ENCODE data around the gene EIF2S1. TPM values are rescaled to one million over a fixed set of nuclear protein-coding genes. Genes with fewer than 3 reads are reported as not detected.

EIF2S1 gene
- total RNA-seq, 1 donor from 2014 or later, result 88.3 TPM

GRCh38 chr14:67373347-67373746 is 13.2 kb downstream of the EIF2S1 start:
- H3K4me3 Mint-ChIP-seq (ENCODE audit: unreplicated experiment), result no peak overlapping the region
- no peak overlapping the region for H3K27ac Mint-ChIP-seq (ENCODE audit: unreplicated experiment)
- TF ChIP-seq, protein P1, sequence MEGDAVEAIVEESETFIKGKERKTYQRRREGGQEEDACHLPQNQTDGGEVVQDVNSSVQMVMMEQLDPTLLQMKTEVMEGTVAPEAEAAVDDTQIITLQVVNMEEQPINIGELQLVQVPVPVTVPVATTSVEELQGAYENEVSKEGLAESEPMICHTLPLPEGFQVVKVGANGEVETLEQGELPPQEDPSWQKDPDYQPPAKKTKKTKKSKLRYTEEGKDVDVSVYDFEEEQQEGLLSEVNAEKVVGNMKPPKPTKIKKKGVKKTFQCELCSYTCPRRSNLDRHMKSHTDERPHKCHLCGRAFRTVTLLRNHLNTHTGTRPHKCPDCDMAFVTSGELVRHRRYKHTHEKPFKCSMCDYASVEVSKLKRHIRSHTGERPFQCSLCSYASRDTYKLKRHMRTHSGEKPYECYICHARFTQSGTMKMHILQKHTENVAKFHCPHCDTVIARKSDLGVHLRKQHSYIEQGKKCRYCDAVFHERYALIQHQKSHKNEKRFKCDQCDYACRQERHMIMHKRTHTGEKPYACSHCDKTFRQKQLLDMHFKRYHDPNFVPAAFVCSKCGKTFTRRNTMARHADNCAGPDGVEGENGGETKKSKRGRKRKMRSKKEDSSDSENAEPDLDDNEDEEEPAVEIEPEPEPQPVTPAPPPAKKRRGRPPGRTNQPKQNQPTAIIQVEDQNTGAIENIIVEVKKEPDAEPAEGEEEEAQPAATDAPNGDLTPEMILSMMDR (IDR thresholded peaks at IDR 0.05), result no peak
- H3K27me3 Mint-ChIP-seq (ENCODE audit: low read depth), result no peaks in the 10 kb centered on the region
- no peak for DNase-seq (ENCODE audit: low spot score)
- no peaks in the 10 kb centered on the region for H3K4me1 Mint-ChIP-seq (ENCODE audit: low read depth)
- peaks cover 26% of the 10 kb centered on the region for H3K36me3 Mint-ChIP-seq (ENCODE audit: low read depth)
- H3K9me3 Mint-ChIP-seq (ENCODE audit: low read depth), result no peaks in the 10 kb centered on the region

GRCh38 chr14:67377916-67378315 is 17.8 kb downstream of the EIF2S1 start:
- peaks cover 36% of the 10 kb centered on the region for H3K36me3 Mint-ChIP-seq (ENCODE audit: low read depth)
- H3K27me3 Mint-ChIP-seq (ENCODE audit: low read depth), result no peaks in the 10 kb centered on the region
- H3K9me3 Mint-ChIP-seq (ENCODE audit: low read depth), result no peaks in the 10 kb centered on the region
- DNase-seq (ENCODE audit: low spot score), result no peak
- H3K4me1 Mint-ChIP-seq (ENCODE audit: low read depth), result no peaks in the 10 kb centered on the region
- H3K4me3 Mint-ChIP-seq (ENCODE audit: unreplicated experiment), result no peak overlapping the region
- TF ChIP-seq, protein P1 (IDR thresholded peaks at IDR 0.05), result no peak
- H3K27ac Mint-ChIP-seq (ENCODE audit: unreplicated experiment), result no peak overlapping the region

GRCh38 chr14:67385120-67385519 is 25.0 kb downstream of the EIF2S1 start:
- Mint-ChIP-seq H3K9me3 (ENCODE audit: low read depth) (no peaks in the 10 kb centered on the region), H3K4me1 (ENCODE audit: low read depth) (no peaks in the 10 kb centered on the region), H3K27ac (ENCODE audit: unreplicated experiment) (no peak overlapping the region), H3K4me3 (ENCODE audit: unreplicated experiment) (no peak overlapping the region), H3K27me3 (ENCODE audit: low read depth) (no peaks in the 10 kb centered on the region), H3K36me3 (ENCODE audit: low read depth) (peaks cover 30% of the 10 kb centered on the region)
- TF ChIP-seq, protein P1 (IDR thresholded peaks at IDR 0.05), result no peak
- DNase-seq (ENCODE audit: low spot score), result no peak

GRCh38 chr14:67385618-67386017 is 25.5 kb downstream of the EIF2S1 start:
- Mint-ChIP-seq H3K27ac (ENCODE audit: unreplicated experiment) (no peak overlapping the region), H3K4me1 (ENCODE audit: low read depth) (no peaks in the 10 kb centered on the region), H3K9me3 (ENCODE audit: low read depth) (no peaks in the 10 kb centered on the region), H3K4me3 (ENCODE audit: unreplicated experiment) (no peak overlapping the region), H3K27me3 (ENCODE audit: low read depth) (no peaks in the 10 kb centered on the region), H3K36me3 (ENCODE audit: low read depth) (peaks cover 30% of the 10 kb centered on the region)
- DNase-seq (ENCODE audit: low spot score), result no peak
- TF ChIP-seq, protein P1 (IDR thresholded peaks at IDR 0.05), result no peak

GRCh38 chr14:67387195-67387594 is 27.1 kb downstream of the EIF2S1 start:
- no peaks in the 10 kb centered on the region for H3K4me1 Mint-ChIP-seq (ENCODE audit: low read depth)
- H3K9me3 Mint-ChIP-seq (ENCODE audit: low read depth), result no peaks in the 10 kb centered on the region
- peaks cover 24% of the 10 kb centered on the region for H3K36me3 Mint-ChIP-seq (ENCODE audit: low read depth)
- H3K27me3 Mint-ChIP-seq (ENCODE audit: low read depth), result no peaks in the 10 kb centered on the region
- no peak overlapping the region for H3K4me3 Mint-ChIP-seq (ENCODE audit: unreplicated experiment)
- TF ChIP-seq, protein P1 (IDR thresholded peaks at IDR 0.05), result no peak
- no peak overlapping the region for H3K27ac Mint-ChIP-seq (ENCODE audit: unreplicated experiment)
- no peak for DNase-seq (ENCODE audit: low spot score)

Data from chondrocyte (in vitro differentiated cells).